ENCODE data around the gene ARL13B.

The ARL13B gene

GRCh38 chr3:94004301-94004910, 24.5 kb downstream of the ARL13B start:
- Histone ChIP-seq H4K91ac (ENCODE audit: low read depth, low read length, poor library complexity) (no peak overlapping the region), H3K27ac (replicated peaks; ENCODE audit: low read length) (no peak overlapping the region), H3K23ac (ENCODE audit: low read depth, low read length, poor library complexity) (no peak overlapping the region), H3K9me3 (replicated peaks in 1 of 2; ENCODE audit: control insufficient read depth in 2 of 2, insufficient read depth in 1 of 2, low read depth in 1 of 2, low read length in 2 of 2) (no peaks in the 10 kb centered on the region), H3K79me1 (ENCODE audit: low read depth, low read length) (no peaks in the 10 kb centered on the region), H3K14ac (ENCODE audit: low read length) (no peak overlapping the region), H3K18ac (ENCODE audit: low read length) (no peak overlapping the region), H3K4me2 (ENCODE audit: insufficient read depth, low read length, poor library complexity, severe bottlenecking) (no peak overlapping the region), H3K9ac (ENCODE audit: low read depth, low read length, poor library complexity) (no peak overlapping the region), H2BK15ac (ENCODE audit: low read length) (no peak overlapping the region), H2AFZ (ENCODE audit: low read length) (peak overlapping the region; percentile 16), H3K4ac (ENCODE audit: low read length) (no peak overlapping the region), H2BK5ac (ENCODE audit: low read length) (no peak overlapping the region), H3K4me1 (ENCODE audit: control insufficient read depth in 2 of 2, insufficient read depth in 1 of 2, low read depth in 1 of 2, low read length in 2 of 2) (no peaks in the 10 kb centered on the region), H2AK5ac (ENCODE audit: low read depth, low read length) (no peak overlapping the region), H3K36me3 (replicated peaks in 1 of 2; ENCODE audit: control insufficient read depth in 2 of 2, insufficient read depth in 2 of 2, low read length in 2 of 2) (peaks cover 2 to 32% of the 10 kb centered on the region in 2 donors), H2BK120ac (ENCODE audit: low read depth, low read length) (no peak overlapping the region), H2BK12ac (ENCODE audit: low read length) (no peak overlapping the region), H3K27me3 (ENCODE audit: control insufficient read depth in 3 of 3, insufficient read depth in 3 of 3, low read depth in 1 of 3, low read length in 3 of 3) (no peaks in the 10 kb centered on the region), H4K8ac (ENCODE audit: low read depth, low read length) (no peak overlapping the region), H3K4me3 (ENCODE audit: low read length in 2 of 2) (no peak overlapping the region)
- DNase-seq (ENCODE audit: low spot score) = no peak
- WGBS, 2 donors (ENCODE audit: extremely low coverage in 2 of 2, insufficient read length in 2 of 2, insufficient replicate concordance in 1 of 2) = no CpG with 5 or more reads among the region's 4 CpGs

- Histone ChIP-seq H2AK5ac (ENCODE audit: low read depth, low read length) (no peak overlapping the region), H3K9ac (ENCODE audit: low read depth, low read length, poor library complexity) (no peak overlapping the region), H2BK15ac (ENCODE audit: low read length) (no peak overlapping the region), H2BK120ac (ENCODE audit: low read depth, low read length) (no peak overlapping the region), H3K27ac (replicated peaks; ENCODE audit: low read length) (no peak overlapping the region), H3K4me2 (ENCODE audit: insufficient read depth, low read length, poor library complexity, severe bottlenecking) (no peak overlapping the region), H3K36me3 (replicated peaks in 1 of 2; ENCODE audit: control insufficient read depth in 2 of 2, insufficient read depth in 2 of 2, low read length in 2 of 2) (peaks cover 0 to 38% of the 10 kb centered on the region in 2 donors), H2BK12ac (ENCODE audit: low read length) (no peak overlapping the region), H3K79me1 (ENCODE audit: low read depth, low read length) (no peaks in the 10 kb centered on the region), H4K8ac (ENCODE audit: low read depth, low read length) (no peak overlapping the region), H2AFZ (ENCODE audit: low read length) (no peak overlapping the region), H3K23ac (ENCODE audit: low read depth, low read length, poor library complexity) (no peak overlapping the region), H3K27me3 (ENCODE audit: control insufficient read depth in 3 of 3, insufficient read depth in 3 of 3, low read depth in 1 of 3, low read length in 3 of 3) (no peaks in the 10 kb centered on the region), H3K4me3 (ENCODE audit: low read length in 2 of 2) (no peak overlapping the region), H3K14ac (ENCODE audit: low read length) (no peak overlapping the region), H3K4ac (ENCODE audit: low read length) (no peak overlapping the region), H2BK5ac (ENCODE audit: low read length) (no peak overlapping the region), H3K4me1 (ENCODE audit: control insufficient read depth in 2 of 2, insufficient read depth in 1 of 2, low read depth in 1 of 2, low read length in 2 of 2) (no peaks in the 10 kb centered on the region), H4K91ac (ENCODE audit: low read depth, low read length, poor library complexity) (no peak overlapping the region), H3K18ac (ENCODE audit: low read length) (no peak overlapping the region), H3K9me3 (replicated peaks in 1 of 2; ENCODE audit: control insufficient read depth in 2 of 2, insufficient read depth in 1 of 2, low read depth in 1 of 2, low read length in 2 of 2) (no peaks in the 10 kb centered on the region)
- DNase-seq (ENCODE audit: low spot score) = no peak
- no CpG with 5 or more reads among the region's 2 CpGs for WGBS, 2 donors (ENCODE audit: extremely low coverage in 2 of 2, insufficient read length in 2 of 2, insufficient replicate concordance in 1 of 2)
These were observed 28.3 kb downstream of the ARL13B start for GRCh38 chr3:94008253-94008652.

GRCh38 chr3:94009608-94010007, 29.7 kb downstream of the ARL13B start:
- H3K18ac ChIP-seq (ENCODE audit: low read length) = no peak overlapping the region
- no peak overlapping the region for H4K91ac ChIP-seq (ENCODE audit: low read depth, low read length, poor library complexity)
- no peak overlapping the region for H3K14ac ChIP-seq (ENCODE audit: low read length)
- H3K4me2 ChIP-seq (ENCODE audit: insufficient read depth, low read length, poor library complexity, severe bottlenecking) = no peak overlapping the region
- no peaks in the 10 kb centered on the region for H3K9me3 ChIP-seq (replicated peaks in 1 of 2; ENCODE audit: control insufficient read depth in 2 of 2, insufficient read depth in 1 of 2, low read depth in 1 of 2, low read length in 2 of 2)
- H2BK15ac ChIP-seq (ENCODE audit: low read length) = no peak overlapping the region
- no peak overlapping the region for H3K9ac ChIP-seq (ENCODE audit: low read depth, low read length, poor library complexity)
- H2BK12ac ChIP-seq (ENCODE audit: low read length) = no peak overlapping the region
- no peak overlapping the region for H3K4ac ChIP-seq (ENCODE audit: low read length)
- no peak overlapping the region for H2AFZ ChIP-seq (ENCODE audit: low read length)
- H3K79me1 ChIP-seq (ENCODE audit: low read depth, low read length) = no peaks in the 10 kb centered on the region
- no peak overlapping the region for H3K23ac ChIP-seq (ENCODE audit: low read depth, low read length, poor library complexity)
- no peak overlapping the region for H2BK120ac ChIP-seq (ENCODE audit: low read depth, low read length)
- WGBS, 2 donors (ENCODE audit: extremely low coverage in 2 of 2, insufficient read length in 2 of 2, insufficient replicate concordance in 1 of 2) = no CpG with 5 or more reads among the region's 2 CpGs
- no peak overlapping the region for H2BK5ac ChIP-seq (ENCODE audit: low read length)
- H3K4me3 ChIP-seq (ENCODE audit: low read length in 2 of 2) = no peak overlapping the region
- peaks cover 0 to 38% of the 10 kb centered on the region in 2 donors for H3K36me3 ChIP-seq (replicated peaks in 1 of 2; ENCODE audit: control insufficient read depth in 2 of 2, insufficient read depth in 2 of 2, low read length in 2 of 2)
- no peak overlapping the region for H2AK5ac ChIP-seq (ENCODE audit: low read depth, low read length)
- H4K8ac ChIP-seq (ENCODE audit: low read depth, low read length) = no peak overlapping the region
- no peak for DNase-seq (ENCODE audit: low spot score)
- H3K27me3 ChIP-seq (ENCODE audit: control insufficient read depth in 3 of 3, insufficient read depth in 3 of 3, low read depth in 1 of 3, low read length in 3 of 3) = no peaks in the 10 kb centered on the region
- no peaks in the 10 kb centered on the region for H3K4me1 ChIP-seq (ENCODE audit: control insufficient read depth in 2 of 2, insufficient read depth in 1 of 2, low read depth in 1 of 2, low read length in 2 of 2)
- H3K27ac ChIP-seq (replicated peaks; ENCODE audit: low read length) = no peak overlapping the region

GRCh38 chr3:94011233-94011711, 31.3 kb downstream of the ARL13B start:
- H3K27ac ChIP-seq (replicated peaks; ENCODE audit: low read length) = no peak overlapping the region
- no peak overlapping the region for H4K91ac ChIP-seq (ENCODE audit: low read depth, low read length, poor library complexity)
- no peak overlapping the region for H2AK5ac ChIP-seq (ENCODE audit: low read depth, low read length)
- H2BK12ac ChIP-seq (ENCODE audit: low read length) = no peak overlapping the region
- no peak overlapping the region for H2AFZ ChIP-seq (ENCODE audit: low read length)
- H2BK5ac ChIP-seq (ENCODE audit: low read length) = no peak overlapping the region
- H3K23ac ChIP-seq (ENCODE audit: low read depth, low read length, poor library complexity) = no peak overlapping the region
- DNase-seq (ENCODE audit: low spot score) = no peak
- H3K36me3 ChIP-seq (replicated peaks in 1 of 2; ENCODE audit: control insufficient read depth in 2 of 2, insufficient read depth in 2 of 2, low read length in 2 of 2) = peaks cover 0 to 30% of the 10 kb centered on the region in 2 donors
- H3K9ac ChIP-seq (ENCODE audit: low read depth, low read length, poor library complexity) = no peak overlapping the region
- no peak overlapping the region for H3K18ac ChIP-seq (ENCODE audit: low read length)
- H3K4me3 ChIP-seq (ENCODE audit: low read length in 2 of 2) = no peak overlapping the region
- no peak overlapping the region for H2BK120ac ChIP-seq (ENCODE audit: low read depth, low read length)
- H3K4me2 ChIP-seq (ENCODE audit: insufficient read depth, low read length, poor library complexity, severe bottlenecking) = no peak overlapping the region
- H3K9me3 ChIP-seq (replicated peaks in 1 of 2; ENCODE audit: control insufficient read depth in 2 of 2, insufficient read depth in 1 of 2, low read depth in 1 of 2, low read length in 2 of 2) = no peaks in the 10 kb centered on the region
- no peaks in the 10 kb centered on the region for H3K27me3 ChIP-seq (ENCODE audit: control insufficient read depth in 3 of 3, insufficient read depth in 3 of 3, low read depth in 1 of 3, low read length in 3 of 3)
- no peak overlapping the region for H4K8ac ChIP-seq (ENCODE audit: low read depth, low read length)
- WGBS, 2 donors (ENCODE audit: extremely low coverage in 2 of 2, insufficient read length in 2 of 2, insufficient replicate concordance in 1 of 2) = no CpG with 5 or more reads among the region's 3 CpGs
- no peaks in the 10 kb centered on the region for H3K4me1 ChIP-seq (ENCODE audit: control insufficient read depth in 2 of 2, insufficient read depth in 1 of 2, low read depth in 1 of 2, low read length in 2 of 2)
- no peak overlapping the region for H3K4ac ChIP-seq (ENCODE audit: low read length)
- H3K79me1 ChIP-seq (ENCODE audit: low read depth, low read length) = no peaks in the 10 kb centered on the region
- H2BK15ac ChIP-seq (ENCODE audit: low read length) = no peak overlapping the region
- no peak overlapping the region for H3K14ac ChIP-seq (ENCODE audit: low read length)
